NCI-H82 (cell line): Measurements from ENCODE around the gene GRK4.
"Not testable (repeated sequence)": the region's sequence is repeated elsewhere in the genome, so short reads cannot be mapped to it uniquely, and the experiment has no call there.

ENCODE experiments used
- DNase-seq: peaks from one replicate; lab custom pipeline; 2025; lab: John Stamatoyannopoulos, UW

Gene GRK4

GRCh38 chr4:2963175-2963965 is at the start of gene GRK4, which contains the start of gene NOP14:
Gene GRK4, plus strand, starts transcription at chr4:2963571. Its CDS starts 500 bp downstream, at chr4:2964071.
Gene NOP14, minus strand, starts transcription at chr4:2963406. Its CDS starts 87 bp downstream, at chr4:2963319.
- peak; percentile 98 for DNase-seq

- no peak for DNase-seq
Observed at GRCh38 chr4:2914256-2915126, 48.9 kb upstream of the GRK4 start.

GRCh38 chr4:2915789-2916188 is 47.6 kb upstream of the GRK4 start:
- DNase-seq = no peak

- not testable (repeated sequence) for DNase-seq
Observed at GRCh38 chr4:2916696-2917095, 46.7 kb upstream of the GRK4 start.

GRCh38 chr4:2918300-2918699 is 45.1 kb upstream of the GRK4 start:
- not testable (repeated sequence) for DNase-seq

GRCh38 chr4:2918714-2919113 is 44.7 kb upstream of the GRK4 start:
- not testable (repeated sequence) for DNase-seq

GRCh38 chr4:2922453-2923101 is 40.8 kb upstream of the GRK4 start:
- DNase-seq = not testable (repeated sequence)

- DNase-seq = no peak
Observed at GRCh38 chr4:2923141-2923551, 40.2 kb upstream of the GRK4 start.

GRCh38 chr4:2923668-2924173 is 39.6 kb upstream of the GRK4 start:
- no peak for DNase-seq

- no peak for DNase-seq
Observed at GRCh38 chr4:2924286-2924685, 39.1 kb upstream of the GRK4 start.

- DNase-seq = no peak
Observed at GRCh38 chr4:2924765-2925301, 38.5 kb upstream of the GRK4 start.

GRCh38 chr4:2925496-2925895 is 37.9 kb upstream of the GRK4 start:
- DNase-seq = no peak

- DNase-seq = no peak
Observed at GRCh38 chr4:2925931-2926860, 37.2 kb upstream of the GRK4 start.

GRCh38 chr4:2927016-2927695 is 36.2 kb upstream of the GRK4 start:
- DNase-seq = no peak

- DNase-seq = no peak
Observed at GRCh38 chr4:2927696-2928075, 35.7 kb upstream of the GRK4 start.

GRCh38 chr4:2928242-2929176 is 34.9 kb upstream of the GRK4 start:
- DNase-seq = no peak

GRCh38 chr4:2929469-2929868 is 33.9 kb upstream of the GRK4 start:
- DNase-seq = no peak

GRCh38 chr4:2930135-2930757 is 33.1 kb upstream of the GRK4 start:
- DNase-seq = no peak
